Peyer's patch (tissue), 4 donors: ENCODE results near the gene PCDH12. TPM values are rescaled to one million over a fixed set of nuclear protein-coding genes. Genes with fewer than 3 reads are reported as not detected.

Experiments used
- DNase-seq, 3 donors: peaks; one replicate each; pipeline ENCODE4 v3.0.0-alpha.2; 2017 to 2019
- H3K27ac ChIP-seq, 4 donors: fragments of 200-600 bp; sonication (generic); one replicate each; pipeline ENCODE4 v1.5.1; 2016 to 2019
- H3K27me3 ChIP-seq, 2 donors: fragments of 200-600 bp; sonication (generic); one replicate each; pipeline ENCODE4 v1.5.1; 2019
- H3K36me3 ChIP-seq, 3 donors: fragments of 200-600 bp; sonication (generic); one replicate each; pipeline ENCODE4 v1.5.1; 2016 to 2019
- H3K4me1 ChIP-seq, 4 donors: fragments of 200-600 bp; sonication (generic); one replicate each; pipeline ENCODE4 v1.5.1; 2016 to 2019
- H3K4me3 ChIP-seq, 4 donors: fragments of 200-600 bp; sonication (generic); 1 replicate in 3 of 4; 2 replicates in 1 of 4; pipeline ENCODE4 v1.5.1; 2016 to 2019; ENCODE audit warnings: mild to moderate bottlenecking in 1 of 4
- H3K9me3 ChIP-seq, 4 donors: fragments of 200-600 bp; sonication (generic); one replicate each; pipeline ENCODE4 v1.5.1; 2016 to 2019; ENCODE audit warnings: mild to moderate bottlenecking in 1 of 4
- CTCF ChIP-seq, 6 experiments: fragments of 450-650 bp in 4 of 6; fragments of 200-600 bp in 2 of 6; sonication (generic) in 1 of 6; IDR thresholded peaks; one replicate each; pipeline ENCODE4 v1.5.1; 2017 to 2019; ENCODE audit warnings: antibody characterized with exemption in 6 of 6, mild to moderate bottlenecking in 3 of 6, moderate library complexity in 1 of 6
- POLR2A ChIP-seq, 2 donors: fragments of 450-650 bp; IDR thresholded peaks; one replicate each; pipeline ENCODE4 v1.5.1; 2017; ENCODE audit warnings: antibody characterized with exemption in 2 of 2, mild to moderate bottlenecking in 2 of 2, moderate library complexity in 2 of 2
- total RNA-seq, 4 donors: library from RNA; depleted of rRNA; stranded (reverse); fragments of >200 nt; gene quantifications; one replicate each; pipeline ENCODE4 v1.1.0, GENCODE V29; 2016

PCDH12 gene
- total RNA-seq, 4 donors from 2014 or later = 0.53 to 1.7 (median 1.1) TPM

- H3K27ac ChIP-seq = peak overlapping the region in 1 of 4 donors; percentile 16
- no peaks in the 10 kb centered on the region for H3K27me3 ChIP-seq
- DNase-seq = peak in 1 of 3 donors; percentile 27
- no peak for TF ChIP-seq POLR2A (IDR thresholded peaks at IDR 0.05)
- TF ChIP-seq CTCF (IDR thresholded peaks at IDR 0.05) = peak in 3 of 6 experiments; percentile 11 to 20 (median 19)
- H3K4me1 ChIP-seq = peaks cover 0 to 4% (median 0%) of the 10 kb centered on the region in 4 donors
- H3K4me3 ChIP-seq = no peak overlapping the region
- H3K36me3 ChIP-seq = no peaks in the 10 kb centered on the region
- no peaks in the 10 kb centered on the region for H3K9me3 ChIP-seq
Measured at GRCh38 chr5:141951332-141951781, 6.6 kb downstream of the PCDH12 start.

GRCh38 chr5:141950207-141951005 is 7.6 kb downstream of the PCDH12 start:
- H3K27ac ChIP-seq = no peak overlapping the region
- H3K27me3 ChIP-seq = no peaks in the 10 kb centered on the region
- no peak for DNase-seq
- TF ChIP-seq CTCF (IDR thresholded peaks at IDR 0.05) = no peak
- TF ChIP-seq POLR2A (IDR thresholded peaks at IDR 0.05) = no peak
- H3K36me3 ChIP-seq = no peaks in the 10 kb centered on the region
- no peaks in the 10 kb centered on the region for H3K9me3 ChIP-seq
- no peak overlapping the region for H3K4me3 ChIP-seq
- H3K4me1 ChIP-seq = peaks cover 0 to 4% (median 0%) of the 10 kb centered on the region in 4 donors

GRCh38 chr5:141949511-141949910 is 8.5 kb downstream of the PCDH12 start:
- Histone ChIP-seq H3K27ac (no peak overlapping the region), H3K27me3 (no peaks in the 10 kb centered on the region), H3K4me1 (peaks cover 0 to 4% (median 0%) of the 10 kb centered on the region in 4 donors), H3K36me3 (no peaks in the 10 kb centered on the region), H3K4me3 (no peak overlapping the region), H3K9me3 (no peaks in the 10 kb centered on the region)
- DNase-seq = no peak
- TF ChIP-seq POLR2A (IDR thresholded peaks at IDR 0.05) = no peak
- TF ChIP-seq CTCF (IDR thresholded peaks at IDR 0.05) = no peak

GRCh38 chr5:141948812-141949211 is 9.2 kb downstream of the PCDH12 start:
- Histone ChIP-seq H3K9me3 (no peaks in the 10 kb centered on the region), H3K36me3 (no peaks in the 10 kb centered on the region), H3K27me3 (no peaks in the 10 kb centered on the region), H3K4me1 (peaks cover 0 to 4% (median 0%) of the 10 kb centered on the region in 4 donors), H3K27ac (no peak overlapping the region), H3K4me3 (no peak overlapping the region)
- TF ChIP-seq CTCF (IDR thresholded peaks at IDR 0.05) (no peak), POLR2A (IDR thresholded peaks at IDR 0.05) (no peak)
- DNase-seq = peak in 1 of 3 donors; percentile 5

GRCh38 chr5:141947316-141947715 is 10.7 kb downstream of the PCDH12 start:
- TF ChIP-seq POLR2A (IDR thresholded peaks at IDR 0.05) (no peak), CTCF (IDR thresholded peaks at IDR 0.05) (no peak)
- Histone ChIP-seq H3K36me3 (no peaks in the 10 kb centered on the region), H3K4me3 (no peak overlapping the region), H3K9me3 (no peaks in the 10 kb centered on the region), H3K4me1 (peaks cover 0 to 4% (median 0%) of the 10 kb centered on the region in 4 donors), H3K27me3 (no peaks in the 10 kb centered on the region), H3K27ac (no peak overlapping the region)
- DNase-seq = peak in 1 of 3 donors; percentile 7
